Measurements from ENCODE around the gene HOXA6. TPM values are rescaled to one million over a fixed set of nuclear protein-coding genes. Genes with fewer than 3 reads are reported as not detected.

The HOXA6 gene
- total and polyA plus RNA-seq, 10 of the 15 experiments (the other 5 are each of a cell fraction or from before 2014, with no cell fraction given): 0.08 TPM; not detected in 9

GRCh38 chr7:27180431-27181420, 33.2 kb upstream of the HOXA6 start (continued):
- TF ChIP-seq MLLT1 (IDR thresholded peaks at IDR 0.05): no peak
- TF ChIP-seq CHD4 (IDR thresholded peaks at IDR 0.05): no peak

DNA sequence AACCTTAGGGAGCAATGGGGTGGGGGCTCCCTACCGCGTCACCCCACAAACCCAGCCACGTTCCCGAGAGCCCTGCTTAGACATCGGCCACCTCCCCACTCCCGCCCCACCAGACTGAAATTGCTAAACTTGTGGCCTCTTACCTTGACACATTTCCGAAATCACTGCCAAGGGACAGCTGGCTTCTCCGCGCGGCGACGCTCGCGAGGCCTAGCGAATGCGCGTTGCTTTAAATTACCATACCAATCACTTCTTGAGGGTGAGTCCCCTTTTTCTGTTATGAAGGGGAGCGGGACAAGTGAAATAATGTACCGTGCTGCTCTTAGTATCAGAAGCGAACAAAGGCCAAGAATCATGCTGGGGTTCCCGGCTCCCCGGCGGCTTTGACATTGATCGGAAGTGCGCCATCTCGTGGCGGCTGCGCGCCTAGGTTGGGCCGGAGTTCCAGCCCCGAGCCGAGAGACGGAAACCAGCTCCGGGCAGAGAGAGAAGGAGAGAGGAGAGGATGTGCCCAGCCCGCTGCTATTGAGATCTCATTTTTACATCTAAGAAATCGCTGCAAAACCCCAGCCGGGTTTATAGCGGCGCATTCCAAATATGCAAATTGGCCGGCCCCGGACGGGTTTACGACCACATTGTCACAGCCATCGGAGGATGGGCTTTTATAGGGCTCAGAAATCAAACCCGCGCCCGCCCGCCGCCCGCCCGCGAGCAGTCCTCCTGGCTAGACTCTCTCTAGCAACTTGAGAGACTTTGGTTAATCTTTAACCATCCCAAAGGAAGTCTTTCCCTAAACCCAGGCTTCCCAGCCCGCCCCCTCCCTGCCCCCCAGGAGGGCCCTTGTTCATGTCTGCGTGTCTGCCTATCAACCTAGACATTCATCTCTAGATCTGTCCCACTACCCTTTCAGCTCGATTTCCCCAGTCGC, 32.2 kb upstream of the HOXA6 start:
- no peaks in the 10 kb centered on the region for H3K4me1 ChIP-seq (ENCODE audit: control insufficient read depth, insufficient read depth, low read length)
- DNase-seq (ENCODE audit: low read depth, low spot score): no peak

More for the DNA sequence above, 32.2 kb upstream of the HOXA6 start:
- intact Hi-C loops (cut with micrococcal nuclease; ENCODE audit: unreplicated experiment) (no loop called here), in situ Hi-C loops (cut with MboI) (no loop called here)
- H3K4me2 ChIP-seq (ENCODE audit: control insufficient read depth, insufficient read depth): peak overlapping the region; percentile 33
- no peaks in the 10 kb centered on the region for H4K20me1 ChIP-seq (ENCODE audit: control insufficient read depth, insufficient read depth)
- no peak overlapping the region for H3K27ac ChIP-seq (ENCODE audit: control insufficient read depth, insufficient read depth)
- ChIA-PET POLR2A (no interaction called here), RAD21 (ENCODE audit: unreplicated experiment) (no interaction called here), SMC1A (ENCODE audit: uncharacterized antibody, unreplicated experiment) (interaction anchor here (0.6 to 1.5 kb wide), 3 partner anchors 339 to 1287 kb away, joined by 3 to 5 read pairs (median 4); no protein-coding TSS in a partner anchor), CTCF (interaction anchor here (0.6 to 2.0 kb wide), 10 partner anchors 8 to 1286 kb away, joined by 3 to 5 read pairs (median 3); no protein-coding TSS in a partner anchor)
- FAIRE-seq (peak; percentile 61), ATAC-seq (peak; percentile 80)
- no peaks in the 10 kb centered on the region; the same call in 2 of the 3 replicates for H3K9me3 ChIP-seq (replicated peaks; ENCODE audit: control insufficient read depth, insufficient read depth, low read length)
- no peak overlapping the region for H3K9ac ChIP-seq (ENCODE audit: control insufficient read depth, insufficient read depth, low read length)
- H3K79me2 ChIP-seq (ENCODE audit: control insufficient read depth, insufficient read depth, low read length): no peaks in the 10 kb centered on the region
- H2AFZ ChIP-seq (ENCODE audit: control insufficient read depth, low read depth, low read length): no peak overlapping the region
- peaks cover 14 to 27% of the 10 kb centered on the region in 2 experiments for H3K27me3 ChIP-seq (replicated peaks in 1 of 2; ENCODE audit: control insufficient read depth in 2 of 2, insufficient read depth in 2 of 2, low read length in 1 of 2)
- no peak for TF ChIP-seq PRDM15 (CRISPR knock-in tag; IDR thresholded peaks at IDR 0.05)
- TF ChIP-seq, protein P1, sequence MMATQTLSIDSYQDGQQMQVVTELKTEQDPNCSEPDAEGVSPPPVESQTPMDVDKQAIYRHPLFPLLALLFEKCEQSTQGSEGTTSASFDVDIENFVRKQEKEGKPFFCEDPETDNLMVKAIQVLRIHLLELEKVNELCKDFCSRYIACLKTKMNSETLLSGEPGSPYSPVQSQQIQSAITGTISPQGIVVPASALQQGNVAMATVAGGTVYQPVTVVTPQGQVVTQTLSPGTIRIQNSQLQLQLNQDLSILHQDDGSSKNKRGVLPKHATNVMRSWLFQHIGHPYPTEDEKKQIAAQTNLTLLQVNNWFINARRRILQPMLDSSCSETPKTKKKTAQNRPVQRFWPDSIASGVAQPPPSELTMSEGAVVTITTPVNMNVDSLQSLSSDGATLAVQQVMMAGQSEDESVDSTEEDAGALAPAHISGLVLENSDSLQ (IDR thresholded peaks at IDR 0.05): peak; percentile 28; the same call in 1 of the 2 replicates
- TF ChIP-seq, protein P2, sequence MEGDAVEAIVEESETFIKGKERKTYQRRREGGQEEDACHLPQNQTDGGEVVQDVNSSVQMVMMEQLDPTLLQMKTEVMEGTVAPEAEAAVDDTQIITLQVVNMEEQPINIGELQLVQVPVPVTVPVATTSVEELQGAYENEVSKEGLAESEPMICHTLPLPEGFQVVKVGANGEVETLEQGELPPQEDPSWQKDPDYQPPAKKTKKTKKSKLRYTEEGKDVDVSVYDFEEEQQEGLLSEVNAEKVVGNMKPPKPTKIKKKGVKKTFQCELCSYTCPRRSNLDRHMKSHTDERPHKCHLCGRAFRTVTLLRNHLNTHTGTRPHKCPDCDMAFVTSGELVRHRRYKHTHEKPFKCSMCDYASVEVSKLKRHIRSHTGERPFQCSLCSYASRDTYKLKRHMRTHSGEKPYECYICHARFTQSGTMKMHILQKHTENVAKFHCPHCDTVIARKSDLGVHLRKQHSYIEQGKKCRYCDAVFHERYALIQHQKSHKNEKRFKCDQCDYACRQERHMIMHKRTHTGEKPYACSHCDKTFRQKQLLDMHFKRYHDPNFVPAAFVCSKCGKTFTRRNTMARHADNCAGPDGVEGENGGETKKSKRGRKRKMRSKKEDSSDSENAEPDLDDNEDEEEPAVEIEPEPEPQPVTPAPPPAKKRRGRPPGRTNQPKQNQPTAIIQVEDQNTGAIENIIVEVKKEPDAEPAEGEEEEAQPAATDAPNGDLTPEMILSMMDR (IDR thresholded peaks at IDR 0.05 in 2 of 3, conservative IDR thresholded peaks at IDR 0.05 in 1 of 3; ENCODE audit: control insufficient read depth in 2 of 3, extremely low read depth in 1 of 3, insufficient read depth in 1 of 3, low read depth in 3 of 3, low read length in 3 of 3): peak; percentile 63 to 72 (median 70)
- peak; percentile 34; the same call in 1 of the 2 replicates for TF ChIP-seq SMC3 (IDR thresholded peaks at IDR 0.05; ENCODE audit: borderline replicate concordance, low read length)
- peak; percentile 12 for TF ChIP-seq PBX3 (IDR thresholded peaks at IDR 0.05; ENCODE audit: insufficient replicate concordance, low read depth, low read length)
- 29% methylated on average over 56 of the region's 56 CpGs for WGBS (ENCODE audit: insufficient coverage, insufficient replicate concordance, low lambda C conversion rate, missing lambda C conversion rate)
- H3K4me3 ChIP-seq: no peak overlapping the region
- no TSS peak for BruUV-seq (replicated peaks)
- H3K36me3 ChIP-seq (ENCODE audit: control insufficient read depth in 2 of 2, insufficient read depth in 2 of 2, low read length in 1 of 2): no peaks in the 10 kb centered on the region

Data from GM12878 (cell line).